GM23338 (cell line): Measurements from ENCODE around the gene SEMA7A.
"Not testable (repeated sequence)": the region's sequence is repeated elsewhere in the genome, so short reads cannot be mapped to it uniquely, and the experiment has no call there.

ENCODE experiments used
- CREB1 ChIP-seq: fragments of 250-450 bp; sonication (Bioruptor Pico); IDR thresholded peaks from 2 replicates; pipeline ENCODE4 v1.5.0; 2020; ENCODE audit warnings: low read depth, mild to moderate bottlenecking, moderate library complexity
- CTCF ChIP-seq, 2 experiments: fragments of 200-600 bp in 1 of 2; sonication (generic) in 1 of 2; conservative IDR thresholded peaks; 2 replicates each; pipeline versions ENCODE4 v1.5.1 to v1.6.1; 2016 to 2017; ENCODE audit warnings: antibody characterized with exemption in 2 of 2, low read depth in 2 of 2, mild to moderate bottlenecking in 2 of 2, moderate library complexity in 1 of 2
- ETS1 ChIP-seq: IDR thresholded peaks from 2 replicates; pipeline ENCODE4 v1.6.1; 2016; ENCODE audit warnings: antibody characterized with exemption
- EZH2 ChIP-seq: fragments of 200-600 bp; sonication (generic); IDR thresholded peaks from one replicate; pipeline ENCODE4 v1.8.0; 2017; ENCODE audit warnings: antibody characterized with exemption, mild to moderate bottlenecking, low read depth; ENCODE audit not compliant: unreplicated experiment
- EZH2phosphoT487 ChIP-seq: fragments of 200-600 bp; sonication (generic); IDR thresholded peaks from one replicate; pipeline ENCODE4 v1.8.1; 2018; ENCODE audit warnings: antibody characterized with exemption; ENCODE audit not compliant: unreplicated experiment
- JUNB ChIP-seq: IDR thresholded peaks from one replicate; pipeline ENCODE4 v1.6.1; 2016; ENCODE audit warnings: antibody characterized with exemption; ENCODE audit not compliant: unreplicated experiment
- NANOG ChIP-seq: IDR thresholded peaks from 2 replicates; pipeline ENCODE4 v1.6.1; 2016; ENCODE audit warnings: antibody characterized with exemption, borderline replicate concordance
- POLR2AphosphoS5 ChIP-seq: IDR thresholded peaks from 2 replicates; pipeline ENCODE4 v1.6.1; 2016; ENCODE audit warnings: antibody characterized with exemption, low read depth
- REST ChIP-seq: IDR thresholded peaks from one replicate; pipeline ENCODE4 v1.6.1; 2018; ENCODE audit warnings: antibody characterized with exemption; ENCODE audit not compliant: unreplicated experiment
- STAT1 ChIP-seq: IDR thresholded peaks from one replicate; pipeline ENCODE4 v1.6.1; 2016; ENCODE audit warnings: antibody characterized with exemption; ENCODE audit not compliant: unreplicated experiment
- ZNF114 ChIP-seq: fragments of 250-450 bp; sonication (Bioruptor Pico); IDR thresholded peaks from 2 replicates; pipeline ENCODE4 v1.5.0; 2020; ENCODE audit warnings: mild to moderate bottlenecking, moderate library complexity
- ZNF331 ChIP-seq: fragments of 250-450 bp; sonication (Bioruptor Pico); IDR thresholded peaks from 2 replicates; pipeline ENCODE4 v1.5.0; 2020; ENCODE audit warnings: low read depth, mild to moderate bottlenecking, moderate library complexity

- not testable (repeated sequence) for TF ChIP-seq CTCF (conservative IDR thresholded peaks at IDR 0.05; ENCODE audit: low read depth in 2 of 2); EZH2; POLR2AphosphoS5; CREB1; REST; JUNB; EZH2phosphoT487; ZNF114 (CRISPR knock-in tag); ETS1; ZNF331 (CRISPR knock-in tag); STAT1; NANOG
Measured at GRCh38 chr15:74471621-74472020, 37.9 kb upstream of the SEMA7A start.
